ENCODE measurements around the gene PRKAG2. TPM values are rescaled to one million over a fixed set of nuclear protein-coding genes. Genes with fewer than 3 reads are reported as not detected.
A peak's percentile ranks its signal among the peaks of the same experiment; 100 is the strongest.
"Not testable (repeated sequence)": the region's sequence is repeated elsewhere in the genome, so short reads cannot be mapped to it uniquely, and the experiment has no call there.

PRKAG2 gene
- total RNA-seq, 1 donor from 2014 or later, result 35.4 TPM

- peaks cover 17% of the 10 kb centered on the region for H3K4me1 ChIP-seq
- DNase-seq, result no peak
- H3K27ac ChIP-seq, result no peak overlapping the region
- H3K9me3 ChIP-seq, result no peaks in the 10 kb centered on the region
- no peaks in the 10 kb centered on the region for H3K27me3 ChIP-seq (ENCODE audit: low read depth)
- intact Hi-C loops (cut with DNase I), result no loop called here
- no peak for ATAC-seq
- H3K36me3 ChIP-seq, result no peaks in the 10 kb centered on the region
- H3K4me3 ChIP-seq, result no peak overlapping the region
- TF ChIP-seq CTCF (IDR thresholded peaks at IDR 0.05), result no peak
Observed at GRCh38 chr7:151541709-151542499, 335.0 kb downstream of the PRKAG2 start.

DNA sequence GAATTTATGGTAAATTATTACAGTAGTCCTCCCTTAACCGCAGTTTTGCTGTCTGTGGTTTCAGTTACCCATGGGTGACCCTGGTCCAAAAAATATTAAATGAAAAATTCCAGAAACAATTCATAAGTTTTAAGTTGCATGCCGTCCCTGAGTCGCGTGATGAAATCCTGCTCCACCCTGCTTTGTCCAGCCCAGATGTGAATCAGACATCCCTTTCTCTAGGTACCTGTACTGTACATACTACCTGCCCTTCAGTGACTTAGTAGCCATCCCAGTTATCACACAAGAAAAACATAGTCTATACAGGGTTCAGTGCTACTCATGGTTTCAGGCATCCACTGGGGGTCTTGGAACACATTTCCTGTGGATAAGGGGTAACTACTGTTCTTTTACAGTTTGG lies 336.8 kb downstream of the PRKAG2 start:
- Histone ChIP-seq H3K27ac (no peak overlapping the region), H3K4me1 (peaks cover 17% of the 10 kb centered on the region), H3K4me3 (no peak overlapping the region), H3K36me3 (no peaks in the 10 kb centered on the region), H3K9me3 (no peaks in the 10 kb centered on the region), H3K27me3 (ENCODE audit: low read depth) (no peaks in the 10 kb centered on the region)
- DNase-seq (no peak), ATAC-seq (no peak)
- no peak for TF ChIP-seq CTCF (IDR thresholded peaks at IDR 0.05)
- intact Hi-C loops (cut with DNase I), result no loop called here

GRCh38 chr7:151539088-151539671 lies 337.7 kb downstream of the PRKAG2 start:
- DNase-seq (no peak), ATAC-seq (peak in 1 of 2 donors; percentile 27)
- TF ChIP-seq CTCF (IDR thresholded peaks at IDR 0.05), result no peak
- Histone ChIP-seq H3K4me1 (peaks cover 17% of the 10 kb centered on the region), H3K4me3 (no peak overlapping the region), H3K27ac (no peak overlapping the region), H3K9me3 (no peaks in the 10 kb centered on the region), H3K36me3 (no peaks in the 10 kb centered on the region), H3K27me3 (ENCODE audit: low read depth) (no peaks in the 10 kb centered on the region)
- intact Hi-C loops (cut with DNase I), result no loop called here

- Histone ChIP-seq H3K4me1 (peaks cover 17% of the 10 kb centered on the region), H3K9me3 (no peaks in the 10 kb centered on the region), H3K36me3 (no peaks in the 10 kb centered on the region), H3K27me3 (ENCODE audit: low read depth) (no peaks in the 10 kb centered on the region), H3K27ac (no peak overlapping the region), H3K4me3 (no peak overlapping the region)
- no peak for DNase-seq
- no peak for TF ChIP-seq CTCF (IDR thresholded peaks at IDR 0.05)
- peak in 1 of 2 donors; percentile 51 for ATAC-seq
- intact Hi-C loops (cut with DNase I), result no loop called here
Observed at GRCh38 chr7:151537818-151538561, 338.9 kb downstream of the PRKAG2 start.

DNA sequence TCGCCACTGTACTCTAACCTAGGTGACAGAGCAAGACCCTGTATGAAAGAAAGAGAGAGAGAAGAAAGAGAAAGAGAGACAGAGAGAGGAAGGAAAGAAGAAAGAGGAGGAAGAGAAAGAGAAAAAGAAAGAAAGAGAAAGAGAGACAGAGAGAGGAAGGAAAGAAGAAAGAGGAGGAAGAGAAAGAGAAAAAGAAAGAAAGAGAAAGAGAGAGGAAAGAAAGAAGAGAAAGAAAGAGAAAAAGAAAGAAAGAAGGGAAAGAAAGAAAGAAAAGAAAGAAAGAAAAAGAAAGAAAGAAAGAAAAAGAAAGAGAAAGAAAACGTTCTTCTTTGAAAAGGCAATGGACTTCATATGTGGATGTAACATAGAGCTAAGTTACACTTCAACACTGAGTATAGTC lies 340.7 kb downstream of the PRKAG2 start:
- H3K36me3 ChIP-seq; ATAC-seq; H3K27ac ChIP-seq; intact Hi-C loops (cut with DNase I); DNase-seq; H3K27me3 ChIP-seq (ENCODE audit: low read depth); H3K9me3 ChIP-seq; H3K4me3 ChIP-seq: not testable (repeated sequence)
- H3K4me1 ChIP-seq, result peaks cover 17% of the 10 kb centered on the region

Measured in lower lobe of right lung (tissue), 2 donors.